Ovary (tissue), 3 donors: ENCODE data around the gene C3.

Experiments
- CTCF ChIP-seq, 3 donors: fragments of 450-650 bp in 2 of 3; fragments of 200-600 bp in 1 of 3; IDR thresholded peaks; one replicate each; pipeline versions ENCODE4 v1.5.1 to v1.8.0; 2016 to 2022; ENCODE audit warnings: antibody characterized with exemption in 3 of 3, mild to moderate bottlenecking in 1 of 3
- POLR2A ChIP-seq: fragments of 450-650 bp; IDR thresholded peaks from one replicate; pipeline ENCODE4 v1.6.1; 2017; ENCODE audit warnings: antibody characterized with exemption, mild to moderate bottlenecking, moderate library complexity
- donor health status: DM: no; HTN: no; CAD: no.

DNA sequence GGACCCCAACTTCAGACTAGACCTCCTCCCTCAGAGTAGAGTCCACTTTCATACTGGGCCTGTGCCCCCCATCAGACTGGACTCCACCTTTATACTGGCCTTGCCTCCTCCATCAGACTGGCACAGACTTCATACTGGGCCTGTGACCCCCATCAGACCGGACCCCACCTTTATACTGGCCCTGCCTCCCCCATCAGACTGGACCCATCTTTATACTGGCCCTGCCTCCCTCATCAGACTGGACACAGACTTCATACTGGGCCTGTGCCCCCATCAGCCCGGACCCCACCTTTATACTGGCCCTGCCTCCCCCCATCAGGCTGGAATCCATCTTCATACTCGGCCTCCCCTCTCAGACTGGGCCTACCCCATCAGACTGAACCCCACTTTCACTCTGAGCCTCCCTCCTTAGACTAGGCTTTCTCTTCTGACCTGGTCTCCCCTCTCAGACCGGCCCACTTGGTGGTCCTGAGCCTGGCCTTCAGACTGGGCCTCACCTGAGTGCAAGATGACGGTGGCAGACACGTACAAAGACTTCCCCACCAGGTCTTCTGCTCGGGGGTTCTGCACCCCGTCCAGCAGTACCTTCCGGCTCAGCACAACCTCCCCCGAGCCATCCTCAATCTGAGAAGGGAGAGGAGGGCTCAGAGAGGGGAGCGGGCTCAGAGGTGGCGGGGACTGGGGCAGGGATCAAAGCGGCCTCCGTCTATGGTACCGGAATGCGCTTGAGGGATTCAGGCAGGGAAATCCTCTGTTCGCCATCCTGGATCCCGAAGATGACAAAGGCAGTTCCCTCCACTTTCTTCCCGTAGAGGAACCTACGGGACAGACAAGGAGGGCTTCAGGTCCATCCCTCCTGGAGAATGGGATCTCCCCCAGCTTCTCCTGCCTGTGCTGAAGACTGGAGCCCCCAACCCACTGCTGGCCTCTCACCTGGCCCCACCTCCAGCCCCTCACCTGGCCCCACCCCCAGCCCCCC is 7.5 kb downstream of the C3 start:
- TF ChIP-seq CTCF (IDR thresholded peaks at IDR 0.05) (no peak), POLR2A (no peak)
